HG03457 (cell line): Measurements from ENCODE around the gene C17orf114.

Source experiments
- ATAC-seq: cut with Tn5 transposase; IDR thresholded peaks from one replicate; pipeline ENCODE4 v1.9.1; 2021; ENCODE audit warnings: moderate number of reproducible peaks; ENCODE audit not compliant: unreplicated experiment

C17orf114 gene

DNA sequence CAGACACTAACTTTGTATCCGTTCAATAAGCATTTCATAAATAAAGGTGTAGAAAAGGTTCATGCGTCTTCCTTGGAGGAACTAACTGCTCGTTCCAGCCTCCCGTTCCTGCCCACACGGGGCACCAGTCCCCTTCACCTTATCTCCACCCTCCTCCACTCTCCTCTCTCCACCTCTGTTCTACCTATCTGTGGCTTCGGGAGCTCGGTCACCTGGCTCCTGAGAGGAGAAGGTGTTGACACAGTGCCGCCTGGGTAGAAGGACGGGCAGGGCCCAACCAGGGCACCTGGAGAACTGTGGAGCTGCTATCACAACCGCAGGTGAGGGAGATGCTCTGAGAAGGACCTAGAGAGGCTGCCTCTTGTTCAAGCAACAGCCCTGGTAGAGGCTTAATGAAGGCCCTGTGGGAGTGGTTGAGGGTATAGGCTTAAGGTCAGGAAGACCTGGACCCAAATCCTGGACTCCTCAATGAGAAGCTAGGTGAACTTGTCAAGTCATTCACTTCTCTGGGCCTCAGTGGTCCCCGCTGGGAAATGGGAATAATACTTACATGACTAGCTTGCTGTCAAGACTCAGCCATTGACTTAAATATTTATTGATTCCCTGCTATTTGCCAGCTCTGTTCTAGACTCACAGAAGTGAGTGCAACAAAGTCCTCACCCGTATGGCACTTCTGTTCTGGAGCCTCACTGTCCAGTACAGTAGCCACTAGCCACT lies 21.4 kb upstream of the C17orf114 start:
- no peak for ATAC-seq

- ATAC-seq = no peak
Observed at GRCh38 chr17:4822835-4823234, 20.7 kb upstream of the C17orf114 start.

DNA sequence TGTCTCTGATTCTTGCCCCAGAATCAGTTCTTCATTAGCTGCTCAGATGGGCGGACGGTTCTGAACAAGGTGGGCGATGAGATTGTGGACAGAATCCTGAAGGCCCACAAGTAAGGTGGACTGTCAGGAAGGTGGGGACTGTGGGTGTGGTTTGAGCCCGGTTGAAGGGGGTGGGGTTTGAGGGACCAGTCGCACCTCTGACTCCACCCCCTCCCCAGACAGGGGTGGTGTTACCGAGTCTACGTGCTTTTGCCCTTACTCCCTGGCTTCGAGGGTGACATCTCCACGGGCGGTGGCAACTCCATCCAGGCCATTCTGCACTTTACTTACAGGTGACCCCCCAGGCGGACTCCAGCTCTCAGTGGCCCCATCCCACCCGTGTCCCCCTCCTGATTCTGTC lies 16.1 kb upstream of the C17orf114 start:
- no peak for ATAC-seq

- no peak for ATAC-seq
Observed at GRCh38 chr17:4816826-4817225, 14.7 kb upstream of the C17orf114 start.

DNA sequence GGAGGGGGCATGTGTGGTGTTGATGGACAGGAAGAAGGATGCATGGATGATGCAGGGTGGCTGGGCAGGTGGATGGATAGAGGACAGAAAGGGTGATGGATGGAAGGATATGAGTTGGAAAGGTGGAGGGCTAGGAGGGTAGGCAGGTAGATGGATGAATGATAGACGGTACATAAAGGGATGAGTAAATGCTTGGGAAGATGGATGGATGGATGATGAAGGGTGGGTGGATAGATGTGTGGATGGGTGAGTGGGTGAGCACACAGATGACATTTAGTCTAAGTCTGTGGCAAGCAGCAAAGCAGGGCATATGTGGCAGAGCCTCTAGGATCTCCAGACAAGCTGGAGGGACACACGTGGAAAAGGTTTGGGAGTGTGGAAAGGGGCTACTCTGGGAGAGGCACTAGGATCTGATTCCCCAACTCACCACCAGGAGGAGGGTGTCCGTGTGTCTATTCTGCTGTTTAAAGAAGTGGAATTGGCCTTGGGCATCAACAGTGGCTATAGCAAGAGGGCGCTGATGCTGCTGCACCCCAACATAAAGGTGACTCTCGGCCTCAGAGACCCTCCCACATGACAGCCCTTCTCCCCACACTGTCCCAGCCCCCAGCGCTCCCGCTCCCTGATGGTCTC lies 13.0 kb upstream of the C17orf114 start:
- ATAC-seq = no peak

DNA sequence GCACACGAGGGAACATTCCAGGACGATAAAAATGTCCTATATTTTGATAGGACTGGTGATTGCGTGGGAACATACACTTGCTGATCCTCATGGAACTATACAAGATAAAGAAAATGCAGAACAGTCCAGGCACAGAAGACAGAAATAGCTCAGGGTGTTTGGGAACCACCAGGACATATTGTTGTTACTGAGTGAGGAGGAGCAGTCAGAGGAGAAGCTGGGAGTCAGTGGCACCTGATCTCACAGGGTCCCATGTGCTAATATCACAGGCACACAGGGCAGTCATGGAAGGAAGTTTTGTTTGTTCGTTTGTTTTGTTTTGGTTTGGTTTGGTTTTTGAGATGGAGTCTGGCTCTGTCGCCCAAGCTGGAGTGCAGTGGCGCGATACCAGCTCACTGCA lies 10.6 kb upstream of the C17orf114 start:
- no peak for ATAC-seq

DNA sequence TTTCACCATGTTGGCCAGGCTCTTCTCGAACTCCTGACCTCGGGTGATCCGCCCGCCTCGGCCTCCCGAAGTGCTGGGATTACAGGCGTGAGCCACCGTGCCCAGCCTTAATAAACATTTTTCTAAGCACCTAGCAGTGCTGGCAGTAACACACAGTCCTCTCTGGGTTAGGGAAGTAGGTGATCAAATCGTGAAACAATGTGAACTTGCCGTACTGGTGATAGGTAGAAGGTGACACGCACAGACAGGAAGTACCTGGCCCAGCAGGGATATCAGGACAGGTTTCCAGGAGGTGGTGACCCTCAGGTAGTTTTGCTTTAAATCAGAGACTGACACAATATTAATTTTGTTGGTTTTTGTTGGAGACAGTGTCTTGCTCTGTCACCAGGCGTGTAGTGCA lies 9.3 kb upstream of the C17orf114 start:
- no peak for ATAC-seq

DNA sequence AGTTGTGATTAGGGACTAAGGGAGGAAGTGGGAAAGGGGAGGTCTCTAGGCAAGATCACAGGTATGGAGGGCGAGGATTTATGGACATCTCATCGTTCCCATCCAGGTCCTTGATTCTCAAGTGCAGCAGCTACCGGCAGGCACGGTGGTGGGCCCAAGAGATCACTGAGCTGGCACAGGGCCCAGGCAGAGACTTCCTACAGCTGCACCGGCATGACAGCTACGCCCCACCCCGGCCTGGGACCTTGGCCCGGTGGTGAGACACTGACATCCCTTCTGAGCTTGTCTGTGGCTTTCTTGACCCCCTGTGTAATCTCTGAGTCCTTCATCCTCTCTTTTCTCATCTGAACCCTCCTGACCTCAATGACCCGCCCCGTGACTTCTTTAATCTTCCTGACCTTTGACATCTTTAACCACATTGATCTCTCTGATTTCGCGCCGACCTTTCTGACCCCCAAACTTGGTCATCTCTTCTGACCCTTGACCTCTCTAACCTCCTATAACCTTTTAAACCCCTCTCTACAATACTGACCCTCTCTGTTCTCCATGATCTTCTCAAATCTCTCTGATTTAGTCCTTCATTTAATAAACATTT lies 8.7 kb upstream of the C17orf114 start:
- no peak for ATAC-seq

- ATAC-seq = no peak
Observed at GRCh38 chr17:4808378-4808767, 6.2 kb upstream of the C17orf114 start.

DNA sequence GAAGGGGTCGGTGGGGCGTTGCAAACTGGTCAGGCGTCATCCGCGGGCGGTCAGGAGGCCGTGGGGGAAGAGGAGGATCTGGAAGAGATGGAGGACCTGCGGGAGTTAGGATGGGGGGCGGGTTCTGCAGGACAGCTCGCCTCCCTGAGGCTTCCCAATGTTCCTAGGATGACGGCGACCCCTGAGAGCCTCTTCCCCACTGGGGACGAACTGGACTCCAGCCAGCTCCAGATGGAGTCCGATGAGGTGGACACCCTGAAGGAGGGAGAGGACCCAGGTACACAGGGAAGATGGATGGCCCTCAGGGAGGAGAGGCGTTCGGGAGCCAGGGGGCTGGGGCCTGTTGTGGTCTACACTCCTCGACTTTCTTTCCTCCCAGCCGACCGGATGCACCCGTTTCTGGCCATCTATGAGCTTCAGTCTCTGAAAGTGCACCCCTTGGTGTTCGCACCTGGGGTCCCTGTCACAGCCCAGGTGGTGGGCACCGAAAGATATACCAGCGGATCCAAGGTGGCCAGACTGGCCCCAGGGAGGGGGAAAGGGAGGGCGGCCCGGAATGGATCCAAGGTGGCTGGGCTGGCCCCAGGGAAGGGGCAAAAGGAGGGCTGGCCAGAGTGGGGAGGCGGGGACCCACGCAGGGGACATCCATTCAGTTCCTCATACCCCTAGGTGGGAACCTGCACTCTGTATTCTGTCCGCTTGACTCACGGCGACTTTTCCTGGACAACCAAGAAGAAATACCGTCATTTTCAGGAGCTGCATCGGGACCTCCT lies 5.7 kb upstream of the C17orf114 start:
- no peak for ATAC-seq

DNA sequence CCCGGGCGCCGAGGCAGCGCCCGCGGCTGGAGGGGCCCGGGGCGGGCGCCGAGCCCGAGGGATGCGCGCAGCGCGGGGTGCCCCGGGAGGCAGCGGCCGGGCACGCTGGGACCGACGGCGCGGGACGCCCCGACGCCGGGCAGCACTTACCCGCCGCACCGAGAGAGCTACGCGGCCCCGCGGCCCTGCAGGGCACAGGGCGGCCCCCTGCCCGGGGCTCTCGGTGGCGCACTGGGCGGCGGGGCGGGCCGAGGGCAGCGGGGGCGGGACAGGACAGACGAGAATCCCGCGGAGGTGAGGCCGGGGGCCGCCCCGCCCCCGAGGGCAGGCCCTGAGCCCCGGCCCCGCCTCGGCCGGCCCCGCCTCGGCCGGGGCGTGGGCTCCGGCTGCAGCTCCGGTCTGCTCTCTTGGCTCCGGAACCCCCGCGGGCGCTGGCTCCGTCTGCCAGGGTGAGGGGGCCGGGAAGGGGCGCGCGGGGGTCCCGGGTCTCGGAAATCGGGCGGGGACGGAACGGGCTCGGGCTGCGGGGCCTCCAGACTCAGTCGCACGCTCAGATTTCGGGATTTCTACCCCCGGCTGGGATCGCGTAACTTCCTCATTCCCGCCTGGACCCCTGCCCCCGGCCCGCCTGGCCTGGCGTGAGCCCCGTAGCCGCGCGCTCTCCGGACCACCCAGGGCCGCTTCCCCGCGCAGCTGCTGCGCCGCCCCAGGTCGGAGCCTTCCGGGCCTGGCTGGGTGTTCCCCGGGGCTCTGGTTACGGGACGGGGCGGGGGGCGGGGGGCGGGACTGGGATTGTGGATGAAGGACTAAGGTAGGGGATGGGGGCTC lies 4.9 kb upstream of the C17orf114 start, which contains the start of gene PLD2:
PLD2 (plus strand) TSS at position 376 of the 828 bp plus-strand sequence. CDS start 621 bp downstream, outside the sequence.
- ATAC-seq = peak; percentile 67

GRCh38 chr17:4806456-4806776 lies 4.3 kb upstream of the C17orf114 start:
- no peak for ATAC-seq

GRCh38 chr17:4800462-4801196 lies 1.5 kb downstream of the C17orf114 start:
- ATAC-seq = no peak

GRCh38 chr17:4796552-4796920 lies 5.6 kb downstream of the C17orf114 start:
- no peak for ATAC-seq

DNA sequence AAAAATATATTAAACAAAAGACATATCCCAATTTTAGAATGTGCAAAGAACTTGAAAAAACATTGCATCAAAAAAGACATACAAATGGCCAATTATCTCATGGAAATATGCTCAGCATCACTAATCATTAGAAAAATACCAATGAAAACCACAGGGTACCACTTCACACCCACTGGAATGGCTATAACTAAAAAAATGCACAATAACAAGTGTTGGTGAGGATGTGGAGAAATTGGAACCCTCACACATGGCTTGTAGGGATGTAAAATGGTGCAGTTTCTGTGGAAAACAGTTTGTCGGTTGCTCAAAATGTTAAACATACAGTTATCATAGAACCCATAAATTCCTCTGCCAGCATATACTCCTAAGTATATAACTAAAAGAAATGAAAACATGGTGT lies 7.0 kb downstream of the C17orf114 start:
- no peak for ATAC-seq

DNA sequence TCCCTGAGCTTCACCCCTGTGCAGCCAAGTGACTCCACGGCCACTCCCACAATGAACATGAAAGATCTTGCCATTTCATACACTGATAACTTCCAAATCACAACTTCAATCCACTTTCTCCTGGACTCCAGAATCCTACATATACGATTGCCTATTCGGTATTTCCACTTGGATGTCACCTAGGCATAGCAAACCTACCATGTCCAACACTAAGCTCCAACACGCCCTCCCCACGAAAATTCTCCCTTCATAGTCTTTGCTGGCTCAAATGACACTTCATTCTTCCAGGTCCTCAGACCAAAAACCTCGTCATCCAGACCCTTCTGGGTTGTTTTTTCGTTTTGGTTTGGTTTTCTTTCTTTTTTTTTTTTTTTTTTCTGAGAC lies 11.4 kb downstream of the C17orf114 start:
- ATAC-seq = no peak

DNA sequence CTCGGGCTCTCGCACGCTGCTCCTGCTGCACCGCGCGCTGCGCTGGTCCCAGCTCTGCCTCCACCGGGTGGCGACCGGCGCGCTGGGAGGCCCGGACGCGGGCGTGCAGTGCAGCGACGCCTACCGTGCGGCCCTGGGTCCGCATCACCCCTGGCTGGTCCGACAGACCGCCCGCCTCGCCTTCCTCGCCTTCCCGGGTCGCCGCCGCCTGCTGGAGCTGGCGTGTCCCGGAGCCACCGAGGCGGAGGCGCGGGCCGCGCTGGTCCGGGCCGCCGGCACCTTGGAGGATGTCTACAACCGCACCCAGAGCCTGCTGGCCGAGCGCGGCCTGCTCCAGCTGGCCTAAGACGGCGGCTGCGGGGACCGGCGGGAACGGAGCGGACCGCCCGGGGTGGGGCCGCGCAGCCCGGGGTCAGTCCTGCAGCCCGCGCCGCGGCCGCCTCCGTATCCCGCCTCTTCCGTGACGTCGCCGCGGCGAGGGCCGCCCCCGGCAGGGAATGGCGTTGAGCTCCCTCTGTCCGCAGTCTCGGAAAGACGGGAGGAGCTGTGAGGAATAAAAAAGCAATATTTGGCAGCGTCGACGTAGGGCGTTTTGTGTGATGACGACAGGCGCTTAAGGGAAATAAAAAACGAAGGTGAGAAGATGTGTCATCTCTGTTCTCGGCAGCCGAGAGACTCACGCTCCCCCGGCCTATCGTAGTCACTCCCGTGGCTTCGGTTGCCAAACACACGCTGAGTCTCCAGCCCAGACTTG lies 12.0 kb downstream of the C17orf114 start:
- ATAC-seq = peak; percentile 70

- ATAC-seq = no peak
Observed at GRCh38 chr17:4789701-4789950, 12.5 kb downstream of the C17orf114 start.

- ATAC-seq = peak; percentile 12
Observed at GRCh38 chr17:4788807-4789700, 13.1 kb downstream of the C17orf114 start, which contains the start of gene GLTPD2. Gene GLTPD2, plus strand, starts transcription at chr17:4788964. Its CDS starts 48 bp downstream, at chr17:4789012.
